H1 (cell line): Measurements from ENCODE around the gene LDLRAD4. TPM values are rescaled to one million over a fixed set of nuclear protein-coding genes. Genes with fewer than 3 reads are reported as not detected.

Experiments used
- CTCF ChIP-seq, 3 experiments: IDR thresholded peaks; 1 replicate in 2 of 3; 2 replicates in 1 of 3; pipeline versions ENCODE4 v1.5.1 to v1.6.1; 2011; ENCODE audit warnings: low read length in 3 of 3, mild to moderate bottlenecking in 3 of 3, inconsistent platforms in 2 of 3, low read depth in 1 of 3, moderate library complexity in 1 of 3; ENCODE audit not compliant: insufficient read depth in 1 of 3; ENCODE audit errors: control extremely low read depth in 1 of 3
- polyA plus RNA-seq, 7 experiments: library from polyadenylated mRNA; depleted of rRNA in 3 of 7; stranded (reverse) in 5 of 7; unstranded in 2 of 7; fragments of >200 nt in 5 of 7; fragments of 200-250 nt in 2 of 7; gene quantifications; 1 replicate in 5 of 7; 2 replicates in 1 of 7; 4 replicates in 1 of 7; pipeline versions ENCODE4 v1.2.1 to v1.2.3, GENCODE V29; 2011 to 2013; ENCODE audit warnings: missing spikeins in 2 of 7, mixed read lengths in 2 of 7
- total RNA-seq: library from RNA; stranded (reverse); fragmentation: NEBNext Ultra II Directional; extraction: Animal tissue kit (Norgen Biotek cat#: 25700); gene quantifications from 2 replicates; pipeline ENCODE4 v1.2.1, GENCODE V29; 2021

The LDLRAD4 gene
- total and polyA plus RNA-seq, 2 of the 8 experiments (the other 6 are each of a cell fraction or from before 2014, with no cell fraction given) = 0.77 to 1.4 TPM

GRCh38 chr18:13192970-13193369 lies 25.6 kb upstream of the LDLRAD4 start (continued):
- TF ChIP-seq CTCF (IDR thresholded peaks at IDR 0.05; ENCODE audit: control extremely low read depth in 1 of 3, insufficient read depth in 1 of 3, low read depth in 1 of 3, low read length in 3 of 3) = no peak
